Esophagus (tissue), 2 donors: ENCODE data around the gene C1orf174. TPM values are rescaled to one million over a fixed set of nuclear protein-coding genes. Genes with fewer than 3 reads are reported as not detected.

Source experiments
- H3K27ac ChIP-seq, 2 donors: one replicate each; pipeline ENCODE4 v1.5.1; 2013; ENCODE audit warnings: low read depth in 2 of 2, mild to moderate bottlenecking in 2 of 2, inconsistent platforms in 1 of 2, low read length in 1 of 2, moderate library complexity in 1 of 2
- H3K27me3 ChIP-seq, 2 donors: one replicate each; pipeline ENCODE4 v1.6.1; 2013; ENCODE audit warnings: low read length in 2 of 2, control low read depth in 1 of 2, mild to moderate bottlenecking in 1 of 2; ENCODE audit not compliant: insufficient read depth in 2 of 2, control insufficient read depth in 1 of 2
- H3K36me3 ChIP-seq, 2 donors: one replicate each; pipeline ENCODE4 v1.6.1; 2013; ENCODE audit warnings: low read length in 1 of 2; ENCODE audit not compliant: control insufficient read depth in 2 of 2, insufficient read depth in 2 of 2
- H3K4me1 ChIP-seq, 2 donors: one replicate each; pipeline ENCODE4 v1.6.1; 2013; ENCODE audit warnings: low read length in 1 of 2; ENCODE audit not compliant: control insufficient read depth in 2 of 2, insufficient read depth in 2 of 2
- H3K4me3 ChIP-seq, 2 donors: one replicate each; pipeline ENCODE4 v1.5.1; 2013; ENCODE audit warnings: low read length in 2 of 2, mild to moderate bottlenecking in 2 of 2, low read depth in 1 of 2, moderate library complexity in 1 of 2
- H3K9me3 ChIP-seq, 2 donors: one replicate each; pipeline ENCODE4 v1.6.1; 2013; ENCODE audit warnings: mild to moderate bottlenecking in 2 of 2, low read depth in 1 of 2, low read length in 1 of 2, moderate library complexity in 1 of 2; ENCODE audit not compliant: control insufficient read depth in 2 of 2, insufficient read depth in 1 of 2
- WGBS, 2 donors: extraction: QIAGEN DNeasy Blood & Tissue Kit; methylation state at CpG; one replicate each; pipeline ENCODE4 v1.1.7; 2013; 5-methylcytosine and 5-hydroxymethylcytosine counted together
- polyA plus RNA-seq, 2 donors: library from polyadenylated mRNA; stranded (reverse); fragments of 200-250 nt; gene quantifications; one replicate each; pipeline ENCODE4 v1.2.3, GENCODE V29; 2013
- donor health status: healthy with polysubstance abuse.
- donor health status: Bipolar disorder and iron deficiency.

C1orf174 gene
- polyA plus RNA-seq, 2 donors: 10.7 to 11.6 TPM

- no peaks in the 10 kb centered on the region for H3K9me3 ChIP-seq
- H3K36me3 ChIP-seq: peaks cover 3 to 4% of the 10 kb centered on the region in 2 donors
- H3K27ac ChIP-seq: peak overlapping the region; percentile 96 to 98
- peak overlapping the region; percentile 81 to 85 for H3K4me3 ChIP-seq
- H3K4me1 ChIP-seq: peaks cover 0 to 5% of the 10 kb centered on the region in 2 donors
- 38 to 45% methylated on average over 10 of the region's 10 CpGs for WGBS, 2 donors
- H3K27me3 ChIP-seq: no peaks in the 10 kb centered on the region
Measured at GRCh38 chr1:3898994-3899753, 898 bp downstream of the C1orf174 start.

DNA sequence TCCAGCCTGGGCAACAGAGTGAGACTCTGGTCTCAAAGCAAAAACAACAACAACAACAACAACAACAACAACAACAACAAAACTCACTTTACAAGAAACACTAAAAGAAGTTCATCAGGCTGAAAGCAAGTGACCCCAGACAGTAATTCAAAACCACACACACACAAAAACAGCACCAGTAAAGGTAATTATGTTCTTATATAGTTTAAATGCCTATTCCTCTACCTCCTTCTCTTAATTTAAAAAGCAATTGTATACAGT, 1.7 kb downstream of the C1orf174 start:
- Histone ChIP-seq H3K27ac (no peak overlapping the region), H3K36me3 (peaks cover 3 to 4% of the 10 kb centered on the region in 2 donors)

GRCh38 chr1:3896396-3897000, 3.6 kb downstream of the C1orf174 start:
- Histone ChIP-seq H3K4me1 (peaks cover 0 to 3% of the 10 kb centered on the region in 2 donors), H3K9me3 (no peaks in the 10 kb centered on the region), H3K27me3 (no peaks in the 10 kb centered on the region), H3K27ac (no peak overlapping the region), H3K36me3 (peaks cover 3 to 4% of the 10 kb centered on the region in 2 donors), H3K4me3 (no peak overlapping the region)
- 92 to 95% methylated on average over 7 of the region's 7 CpGs for WGBS, 2 donors

More for the DNA sequence above, 1.7 kb downstream of the C1orf174 start:
- Histone ChIP-seq H3K4me3 (no peak overlapping the region), H3K4me1 (peaks cover 0 to 3% of the 10 kb centered on the region in 2 donors), H3K27me3 (no peaks in the 10 kb centered on the region), H3K9me3 (no peaks in the 10 kb centered on the region)

- H3K27me3 ChIP-seq: no peaks in the 10 kb centered on the region
- no peak overlapping the region for H3K4me3 ChIP-seq
- peaks cover 4 to 6% of the 10 kb centered on the region in 2 donors for H3K36me3 ChIP-seq
- no peak overlapping the region for H3K27ac ChIP-seq
- WGBS, 2 donors: 92 to 94% methylated on average over 4 of the region's 4 CpGs
- H3K9me3 ChIP-seq: no peaks in the 10 kb centered on the region
- peaks cover 0 to 3% of the 10 kb centered on the region in 2 donors for H3K4me1 ChIP-seq
Measured at GRCh38 chr1:3895951-3896325, 4.1 kb downstream of the C1orf174 start.

DNA sequence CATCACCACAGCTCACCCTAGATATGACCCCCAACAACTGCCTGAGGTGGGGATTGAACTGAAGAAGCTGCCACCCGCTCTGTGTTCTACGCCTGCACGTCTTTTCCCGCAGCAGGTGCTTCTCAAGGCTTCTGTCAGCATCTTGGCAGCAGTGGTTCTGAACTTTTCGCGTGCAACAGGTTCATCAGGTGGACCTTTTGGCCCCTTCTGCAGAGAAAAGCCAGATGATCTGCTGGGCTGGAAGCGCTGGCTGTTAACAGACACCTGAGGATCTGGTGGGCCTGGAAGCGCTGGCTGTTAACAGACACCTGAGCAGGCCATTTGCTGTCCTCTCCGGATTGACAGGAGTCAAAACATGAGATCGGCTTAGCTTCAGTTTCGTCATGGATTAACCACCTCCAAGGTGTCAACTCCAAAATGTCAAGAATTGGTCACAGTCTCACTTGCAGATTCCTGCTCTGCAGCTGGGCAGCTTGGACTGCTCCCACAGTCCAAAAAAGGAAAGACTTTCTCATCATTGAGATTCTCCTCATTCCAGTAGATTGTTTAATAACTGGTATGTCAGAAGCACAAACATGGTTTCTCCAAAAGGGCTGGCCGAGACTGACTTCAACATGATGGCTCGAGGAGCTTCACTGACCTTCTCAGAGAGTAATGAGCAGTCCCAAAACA, 4.7 kb downstream of the C1orf174 start:
- Histone ChIP-seq H3K36me3 (peaks cover 8 to 10% of the 10 kb centered on the region in 2 donors), H3K4me3 (no peak overlapping the region), H3K4me1 (peaks cover 0 to 3% of the 10 kb centered on the region in 2 donors), H3K27ac (peak overlapping the region in 1 of 2 donors; percentile 56), H3K27me3 (no peaks in the 10 kb centered on the region), H3K9me3 (no peaks in the 10 kb centered on the region)
- 91 to 92% methylated on average over 13 of the region's 13 CpGs for WGBS, 2 donors

DNA sequence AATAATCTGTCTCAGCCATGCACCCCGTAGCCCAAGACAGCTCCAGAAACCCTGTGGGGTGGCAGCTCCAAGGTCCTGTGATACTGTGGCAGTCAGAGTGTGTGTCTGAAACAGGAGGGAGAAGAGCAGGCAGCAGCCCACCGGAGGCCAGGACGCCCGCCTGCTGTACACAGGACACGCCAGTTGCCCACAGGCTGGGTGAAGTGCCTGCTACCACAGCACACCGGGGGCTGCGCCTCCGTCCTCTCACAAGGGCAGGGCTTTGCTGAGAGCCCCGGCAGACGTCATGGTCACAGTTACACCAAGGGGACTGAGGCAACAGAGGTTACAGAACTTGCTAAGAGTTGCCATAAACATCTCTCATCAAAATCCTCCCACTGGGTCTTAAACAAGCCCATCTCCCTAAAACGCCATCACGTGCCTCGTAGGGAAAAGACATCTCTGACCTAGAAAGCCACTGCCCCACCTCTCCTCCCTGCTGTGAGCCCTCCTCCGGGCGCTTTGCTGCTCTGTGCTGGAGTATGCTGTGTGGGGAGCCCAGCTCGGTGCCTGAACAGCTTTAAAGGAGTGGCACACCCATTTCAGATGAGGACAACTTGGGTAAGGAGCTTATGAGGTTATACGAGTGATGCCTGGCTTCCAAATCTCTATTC, 5.3 kb downstream of the C1orf174 start:
- Histone ChIP-seq H3K36me3 (peaks cover 13 to 14% of the 10 kb centered on the region in 2 donors), H3K4me3 (no peak overlapping the region), H3K4me1 (peaks cover 0 to 3% of the 10 kb centered on the region in 2 donors), H3K9me3 (no peaks in the 10 kb centered on the region), H3K27ac (no peak overlapping the region), H3K27me3 (no peaks in the 10 kb centered on the region)
- 91 to 94% methylated on average over 17 of the region's 17 CpGs for WGBS, 2 donors

- WGBS, 2 donors: 77 to 81% methylated on average over 5 of the region's 5 CpGs
Measured at GRCh38 chr1:3893190-3893589, 6.9 kb downstream of the C1orf174 start.

GRCh38 chr1:3892748-3893147, 7.3 kb downstream of the C1orf174 start:
- no peak overlapping the region for H3K4me3 ChIP-seq
- no peaks in the 10 kb centered on the region for H3K9me3 ChIP-seq
- H3K27me3 ChIP-seq: no peaks in the 10 kb centered on the region
- 46 to 62% methylated on average over 14 of the region's 14 CpGs for WGBS, 2 donors
- H3K27ac ChIP-seq: no peak overlapping the region
- H3K36me3 ChIP-seq: peaks cover 14 to 18% of the 10 kb centered on the region in 2 donors
- no peaks in the 10 kb centered on the region for H3K4me1 ChIP-seq

More at GRCh38 chr1:3893190-3893589, 6.9 kb downstream of the C1orf174 start:
- Histone ChIP-seq H3K9me3 (no peaks in the 10 kb centered on the region), H3K27me3 (no peaks in the 10 kb centered on the region), H3K27ac (no peak overlapping the region), H3K36me3 (peaks cover 14 to 17% of the 10 kb centered on the region in 2 donors), H3K4me3 (no peak overlapping the region), H3K4me1 (no peaks in the 10 kb centered on the region)

DNA sequence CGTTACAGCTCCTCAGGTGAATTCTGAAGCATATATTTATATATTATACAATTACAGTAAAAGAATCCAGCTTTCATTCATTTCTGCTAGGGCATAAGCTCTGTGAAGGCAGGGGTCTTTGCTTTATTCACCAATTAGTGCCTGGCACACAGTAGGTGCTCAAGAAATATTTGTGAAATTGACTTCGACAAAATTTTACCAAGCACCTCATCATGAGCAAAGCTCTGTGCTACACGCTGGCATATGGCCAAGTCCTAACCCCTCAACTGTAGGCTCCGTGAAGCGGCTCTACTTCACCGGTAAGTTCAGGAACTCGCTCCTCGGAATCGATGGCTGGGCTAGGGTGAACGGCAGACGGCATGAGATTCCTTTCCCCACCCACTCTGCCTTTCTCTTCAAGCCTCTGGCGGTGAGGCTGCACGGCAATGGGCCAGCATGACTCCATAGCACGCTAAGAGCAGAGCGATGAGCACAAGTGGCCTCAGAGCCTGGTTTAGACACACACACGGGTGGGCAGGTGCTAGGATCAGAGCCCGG, 8.7 kb downstream of the C1orf174 start:
- WGBS, 2 donors: 86 to 88% methylated on average over 17 of the region's 17 CpGs
- Histone ChIP-seq H3K36me3 (peaks cover 16 to 22% of the 10 kb centered on the region in 2 donors), H3K4me1 (no peaks in the 10 kb centered on the region), H3K4me3 (no peak overlapping the region), H3K9me3 (no peaks in the 10 kb centered on the region), H3K27ac (no peak overlapping the region), H3K27me3 (no peaks in the 10 kb centered on the region)
